A673 (cell line): Measurements from ENCODE around the gene TMEM184A.

ENCODE experiments used
- CTCF ChIP-seq: fragments of 300-800, 200-600 bp; sonication (generic); conservative IDR thresholded peaks from 2 replicates; pipeline ENCODE4 v1.5.1; 2017; ENCODE audit warnings: low read depth, mild to moderate bottlenecking, antibody characterized with exemption, low read length, moderate library complexity, mixed read lengths
- EZH2 ChIP-seq: fragments of 200-600 bp; sonication (generic); IDR thresholded peaks from 2 replicates; pipeline ENCODE4 v1.6.1; 2017; ENCODE audit warnings: borderline replicate concordance, low read depth, mild to moderate bottlenecking, mixed read lengths, antibody characterized with exemption, low read length; ENCODE audit not compliant: poor library complexity, severe bottlenecking

GRCh38 chr7:1562116-1562515 lies 6.1 kb upstream of the TMEM184A start:
- no peak for TF ChIP-seq CTCF
- TF ChIP-seq EZH2 = no peak
